ENCODE results near the gene PATE4.
"Not testable (repeated sequence)": the region's sequence is repeated elsewhere in the genome, so short reads cannot be mapped to it uniquely, and the experiment has no call there.

The PATE4 gene, protein sequence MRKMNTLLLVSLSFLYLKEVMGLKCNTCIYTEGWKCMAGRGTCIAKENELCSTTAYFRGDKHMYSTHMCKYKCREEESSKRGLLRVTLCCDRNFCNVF

GRCh38 chr11:125833016-125833415, at the start of gene PATE4:
TSS of gene PATE4 (plus strand) at chr11:125833316. CDS start at chr11:125833360, 44 bp downstream.
- no peak for DNase-seq

DNA sequence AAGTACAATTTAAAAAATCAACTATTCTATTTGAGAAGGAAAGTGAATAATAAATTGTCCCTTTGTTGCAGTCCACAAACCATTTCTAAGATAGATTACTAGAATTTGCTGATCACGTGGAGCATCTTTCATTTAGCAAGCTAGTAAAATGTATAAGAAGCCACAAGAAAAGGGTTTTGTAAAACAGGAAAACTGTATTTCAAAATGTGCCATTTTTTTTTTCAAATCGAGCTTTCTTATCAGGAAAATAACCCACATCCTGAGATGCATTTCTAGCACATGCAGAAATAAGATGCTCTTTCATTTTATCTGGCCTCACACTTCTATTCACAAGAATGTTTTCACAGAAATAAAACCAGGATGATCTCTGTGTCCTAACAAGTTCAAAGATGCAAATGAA, 48.4 kb upstream of the PATE4 start:
- DNase-seq: no peak

DNA sequence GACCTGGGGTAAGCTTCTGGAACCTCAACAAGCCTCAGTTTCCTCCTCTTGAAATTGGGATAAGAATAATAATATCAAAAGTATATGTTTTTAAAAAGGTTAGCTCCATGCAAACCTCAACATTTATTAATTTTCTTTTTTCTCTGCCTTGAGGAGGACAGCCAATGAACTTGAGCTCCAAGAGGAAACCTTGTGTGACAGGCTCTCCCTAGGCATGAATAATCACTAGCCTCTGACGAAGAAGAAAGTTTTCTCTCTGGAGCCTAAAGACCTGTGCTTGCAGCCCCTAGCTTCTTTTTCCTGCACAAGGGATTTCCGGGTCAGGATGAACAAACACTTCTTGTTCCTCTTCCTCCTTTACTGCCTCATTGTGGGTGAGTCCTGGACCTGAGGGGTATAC, 45.3 kb upstream of the PATE4 start, which contains the start of gene PATE3:
Gene PATE3 (plus strand): TSS at position 301 of the 400 bp plus-strand sequence. CDS start 25 bp downstream, at position 326.
- no peak for DNase-seq

DNA sequence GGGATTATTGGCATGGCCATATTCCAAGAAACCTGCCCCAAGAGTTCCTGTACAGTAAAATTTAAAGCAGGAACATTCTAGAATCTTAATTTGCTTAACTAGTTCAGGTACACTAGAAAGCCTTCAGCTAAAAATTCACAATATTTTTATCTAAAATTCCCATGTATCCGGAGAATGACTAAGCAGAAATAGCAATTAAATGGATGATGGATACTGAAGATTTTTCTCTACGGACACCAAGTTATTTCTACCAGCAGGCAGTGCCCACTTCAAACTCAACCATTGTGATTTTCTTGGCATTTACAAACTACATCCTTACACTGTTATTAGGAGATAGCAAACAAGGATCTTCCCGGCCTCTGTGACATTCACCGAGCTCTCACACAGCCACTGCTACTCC, 42.3 kb upstream of the PATE4 start:
- no peak for DNase-seq

GRCh38 chr11:125797641-125798040, 35.5 kb upstream of the PATE4 start:
- DNase-seq: no peak

DNA sequence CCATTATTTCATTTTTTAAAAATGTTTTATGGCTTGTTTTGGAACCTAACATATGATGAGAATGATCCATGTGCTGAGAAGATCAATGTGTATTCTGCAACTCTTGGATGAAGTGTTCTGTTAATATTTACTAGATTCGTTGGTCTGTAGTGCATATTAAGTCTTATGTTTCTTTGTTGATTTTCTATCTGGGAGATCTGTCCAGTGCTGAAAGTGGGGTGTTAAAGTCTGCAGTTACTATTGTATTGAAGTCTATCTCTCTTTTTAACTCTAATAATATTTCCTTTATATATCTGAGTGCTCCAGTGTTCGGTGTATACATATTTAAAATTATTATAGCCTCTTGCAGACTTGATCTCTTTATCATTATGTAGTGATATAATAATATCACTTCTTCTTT, 33.3 kb upstream of the PATE4 start:
- no peak for DNase-seq

DNA sequence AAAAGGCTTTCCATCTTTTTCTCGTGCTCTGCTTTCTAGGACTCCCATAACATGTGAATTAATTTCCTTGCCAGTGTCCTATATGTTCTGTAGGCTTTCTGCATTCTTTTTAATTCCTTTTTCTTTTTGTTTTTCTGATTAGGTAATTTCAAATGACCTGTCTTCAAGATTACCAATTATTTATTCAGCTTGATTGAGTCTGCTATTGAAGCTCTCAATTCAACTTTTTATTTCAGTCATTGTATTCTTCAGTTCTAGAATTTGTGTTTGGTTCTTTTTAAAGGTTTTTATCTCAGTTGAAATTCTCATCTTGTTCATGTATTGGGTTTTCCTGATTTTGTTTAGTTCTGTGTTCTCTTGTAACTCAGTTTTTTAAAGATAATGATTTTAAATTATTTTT, 30.7 kb upstream of the PATE4 start:
- DNase-seq: no peak

DNA sequence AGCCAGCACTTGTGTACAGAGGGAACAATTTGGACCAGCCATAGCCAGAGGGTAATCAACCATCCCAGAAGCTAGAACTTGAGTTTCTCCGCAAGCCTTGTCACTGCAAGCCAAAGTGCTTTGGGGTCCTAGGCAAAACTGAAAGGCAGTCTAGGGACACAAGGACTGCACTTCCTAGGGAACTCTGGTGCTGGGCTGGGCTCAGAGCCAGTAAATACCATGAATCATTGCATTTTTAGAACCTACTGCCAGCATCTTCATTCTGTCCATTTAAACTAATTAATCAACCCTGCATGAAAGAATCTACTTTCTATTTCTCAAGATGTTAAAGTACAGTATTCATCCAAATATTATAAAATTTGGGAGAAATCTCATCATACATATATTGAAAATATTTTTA, 25.2 kb upstream of the PATE4 start:
- no peak for DNase-seq

- DNase-seq: no peak
Observed at GRCh38 chr11:125835748-125836147, 2.6 kb downstream of the PATE4 start.

DNA sequence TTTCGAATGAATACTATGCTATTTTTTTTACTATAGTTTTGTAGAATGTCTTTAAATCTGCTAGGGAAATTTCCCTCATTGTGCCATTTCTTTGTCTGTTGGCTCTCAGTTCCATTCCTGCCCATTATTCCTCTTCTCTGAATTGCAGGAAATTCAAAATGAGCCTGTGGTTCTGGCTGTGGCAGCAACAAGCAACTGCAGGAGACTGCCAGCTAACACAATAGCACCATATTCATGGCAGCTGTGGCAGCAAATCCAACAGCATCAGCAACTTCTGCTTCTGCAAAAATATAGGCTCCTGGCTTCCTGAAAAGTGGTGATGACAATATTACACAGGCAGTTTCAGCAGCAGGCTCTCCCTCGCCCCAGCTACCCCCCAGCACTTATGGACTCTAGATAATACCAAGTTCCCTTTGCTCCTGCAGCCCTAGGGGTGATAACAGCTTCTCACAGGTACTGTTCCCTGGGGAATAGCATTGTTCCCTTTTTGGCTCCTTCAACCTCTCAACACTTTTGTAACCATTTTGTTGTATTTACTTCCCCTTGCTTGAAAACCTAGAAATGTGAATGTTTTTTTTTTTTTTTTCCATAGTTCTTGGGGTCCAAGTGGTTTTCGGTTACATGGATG, 9.3 kb downstream of the PATE4 start:
- DNase-seq: no peak

DNA sequence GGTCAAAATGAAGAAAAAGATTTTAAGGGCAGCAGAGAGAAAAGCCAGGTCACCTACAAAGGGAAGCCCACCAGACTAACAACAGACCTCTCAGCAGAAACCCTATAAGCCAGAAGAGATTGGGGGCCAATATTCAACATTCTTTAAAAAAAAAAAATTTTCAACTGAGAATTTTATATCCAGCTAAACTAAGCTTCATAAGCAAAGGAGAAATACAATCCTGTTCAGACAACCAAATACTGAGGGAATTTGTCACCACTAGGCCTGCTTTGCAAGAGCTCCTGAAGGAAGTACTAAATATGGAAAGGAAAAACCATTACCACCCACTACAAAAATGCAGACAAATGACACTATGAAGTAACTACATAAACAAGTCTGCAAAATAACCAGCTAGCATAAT, 13.1 kb downstream of the PATE4 start:
- no peak for DNase-seq

DNA sequence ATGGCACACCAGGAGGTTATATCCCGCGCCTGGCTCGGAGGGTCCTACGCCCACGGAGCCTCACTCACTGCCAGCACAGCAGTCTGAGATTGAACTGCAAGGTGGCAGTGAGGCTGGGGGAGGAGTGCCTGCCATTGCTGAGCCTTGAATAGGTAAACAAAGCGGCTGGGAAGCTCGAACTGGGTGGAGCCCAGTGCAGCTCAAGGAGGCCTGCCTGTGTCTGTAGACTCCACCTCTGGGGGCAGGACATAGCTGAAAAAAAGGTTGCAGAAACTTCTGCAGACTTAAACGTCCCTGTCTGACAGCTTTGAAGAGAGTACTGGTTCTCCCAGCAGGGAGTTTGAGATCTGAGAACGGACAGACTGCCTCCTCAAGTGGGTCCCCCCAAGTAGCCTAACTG, 24.6 kb downstream of the PATE4 start:
- not testable (repeated sequence) for DNase-seq

DNA sequence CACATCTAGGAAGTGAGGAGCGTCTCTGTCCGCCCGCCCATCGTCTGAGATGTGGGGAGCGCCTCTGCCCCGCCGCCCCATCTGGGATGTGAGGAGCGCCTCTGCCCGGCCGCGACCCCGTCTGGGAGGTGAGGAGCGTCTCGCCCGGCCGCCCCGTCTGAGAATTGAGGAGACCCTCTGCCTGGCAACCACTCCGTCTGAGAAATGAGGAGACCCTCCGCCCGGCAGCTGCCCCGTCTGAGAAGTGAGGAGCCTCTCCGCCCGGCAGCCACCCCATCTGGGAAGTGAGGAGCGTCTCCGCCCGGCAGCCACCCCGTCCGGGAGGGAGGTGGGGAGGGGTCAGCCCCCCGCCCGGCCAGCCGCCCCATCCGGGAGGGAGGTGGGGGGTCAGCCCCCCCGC, 29.7 kb downstream of the PATE4 start:
- DNase-seq: not testable (repeated sequence)

- not testable (repeated sequence) for DNase-seq
Observed at GRCh38 chr11:125865354-125865753, 32.2 kb downstream of the PATE4 start.

- no peak for DNase-seq
Observed at GRCh38 chr11:125869521-125869920, 36.4 kb downstream of the PATE4 start.

DNA sequence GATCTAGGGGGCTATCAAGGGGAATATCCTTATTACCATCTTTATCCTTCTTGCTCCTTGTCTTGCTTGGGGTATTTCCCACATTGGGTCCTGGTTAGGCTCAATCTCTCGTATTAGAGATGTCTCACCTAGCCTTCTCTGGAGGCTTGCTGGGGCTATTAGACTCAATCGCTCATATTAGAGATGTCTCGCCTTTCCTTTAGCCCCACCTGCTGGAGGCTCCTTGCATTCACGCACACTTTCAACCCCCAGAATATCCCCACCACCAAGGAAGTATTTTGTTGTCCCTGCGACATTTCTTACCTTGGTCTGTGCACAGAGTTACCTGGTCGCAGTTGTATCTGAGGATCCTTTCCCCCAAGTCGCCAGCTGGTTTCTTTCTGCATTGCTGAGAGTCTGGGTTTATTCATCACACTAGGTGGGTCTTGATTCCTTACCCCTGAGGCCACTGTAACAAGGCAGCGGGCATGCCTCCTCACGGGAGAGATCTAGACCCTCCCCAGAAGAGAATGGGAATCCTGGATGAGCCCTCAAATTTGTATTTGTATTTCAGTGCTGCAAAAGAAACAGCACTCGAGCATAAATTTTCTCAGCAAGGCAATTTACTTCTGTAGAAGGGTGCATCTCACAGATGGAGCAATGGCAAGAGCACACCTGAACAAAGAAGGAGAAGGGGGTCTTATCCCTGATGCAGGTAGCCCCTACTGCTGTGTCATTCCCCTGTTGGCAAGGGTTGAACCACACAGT, 38.4 kb downstream of the PATE4 start:
- DNase-seq: peak; percentile 15

GRCh38 chr11:125872138-125872491, 39.0 kb downstream of the PATE4 start:
- DNase-seq: no peak

- no peak for DNase-seq
Observed at GRCh38 chr11:125873881-125874555, 40.9 kb downstream of the PATE4 start.

DNA sequence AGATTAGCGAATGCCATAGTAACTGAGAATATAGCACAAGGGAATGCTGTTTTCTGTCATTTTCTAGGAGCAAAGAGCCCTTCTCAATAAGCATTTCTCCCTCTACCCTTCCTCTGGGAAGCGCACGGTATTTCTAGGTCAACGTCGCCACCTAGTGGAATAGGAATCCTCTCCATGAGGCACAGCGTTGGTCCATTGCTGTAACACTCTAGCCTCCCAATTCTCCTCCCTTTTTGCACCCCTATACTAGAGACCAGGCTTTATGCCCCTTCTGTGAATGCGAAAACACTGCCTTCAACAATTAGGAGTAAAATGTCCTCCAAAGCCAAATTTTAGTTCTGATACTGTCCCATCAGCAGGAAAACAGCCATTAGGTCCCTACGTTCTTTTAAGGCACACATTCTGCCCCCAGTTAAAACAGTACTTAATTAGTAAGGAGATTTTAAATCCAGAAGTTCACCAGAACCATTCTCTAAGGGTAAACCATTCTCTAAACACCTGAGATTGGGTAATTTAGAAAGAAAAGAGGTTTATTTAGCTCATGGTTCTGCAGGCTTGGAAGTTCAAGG, 41.5 kb downstream of the PATE4 start:
- peak; percentile 71 for DNase-seq

- DNase-seq: no peak
Observed at GRCh38 chr11:125881291-125881690, 48.2 kb downstream of the PATE4 start.

GRCh38 chr11:125883375-125883774, 50.3 kb downstream of the PATE4 start:
- DNase-seq: no peak

DNA sequence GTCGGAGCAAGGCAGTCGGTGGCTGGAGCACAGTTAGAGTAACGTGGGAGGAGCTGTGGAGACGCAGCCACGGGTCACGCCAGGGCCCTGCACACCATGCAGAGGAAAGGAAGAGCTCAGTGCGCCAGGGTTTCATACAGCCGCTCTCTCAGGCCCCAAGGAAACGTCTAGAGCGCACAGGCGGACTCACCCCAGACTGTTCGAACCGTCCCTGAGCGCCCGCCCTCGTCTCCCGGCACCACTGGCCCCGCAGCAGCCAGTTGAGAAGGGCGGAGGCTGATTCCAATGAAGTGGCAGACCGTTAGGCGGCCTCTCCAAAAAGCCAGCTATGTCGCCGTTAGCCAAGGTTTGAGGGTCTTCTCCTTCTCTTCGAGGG, 53.9 kb downstream of the PATE4 start:
- no peak for DNase-seq
